Breast epithelium (tissue), 3 donors: ENCODE measurements around the gene AFF4.

ENCODE experiments used
- CTCF ChIP-seq, 3 donors: fragments of 450-650 bp; IDR thresholded peaks; one replicate each; pipeline ENCODE4 v1.5.1; 2016 to 2017; ENCODE audit warnings: antibody characterized with exemption in 3 of 3, mild to moderate bottlenecking in 3 of 3, moderate library complexity in 3 of 3
- POLR2A ChIP-seq: fragments of 450-650 bp; IDR thresholded peaks from one replicate; pipeline ENCODE4 v1.6.1; 2016; ENCODE audit warnings: antibody characterized with exemption, mild to moderate bottlenecking, moderate library complexity
- POLR2AphosphoS5 ChIP-seq, 3 donors: sonication (generic); formaldehyde crosslinking; IDR thresholded peaks; one replicate each; pipeline ENCODE4 v1.6.1; 2017; ENCODE audit warnings: antibody characterized with exemption in 3 of 3

- TF ChIP-seq CTCF (IDR thresholded peaks at IDR 0.05) (no peak), POLR2A (no peak), POLR2AphosphoS5 (IDR thresholded peaks at IDR 0.05) (no peak)
These were observed 97.6 kb downstream of the AFF4 start for GRCh38 chr5:132865668-132866341.
